B cell (primary cell): ENCODE results near the gene ETFA. TPM values are rescaled to one million over a fixed set of nuclear protein-coding genes. Genes with fewer than 3 reads are reported as not detected.

Experiments used
- ATAC-seq: fragments of 200-7000 bp; cut with Tn5 transposase; one replicate; pipeline ENCODE4 v1.10.0; 2021; ENCODE audit warnings: low read depth, mild to moderate bottlenecking, moderate number of reproducible peaks, moderate library complexity
- CTCF ChIA-PET: fragments of 350-600 bp; sonication (Branson Sonifier 250); formaldehyde crosslinking; loops from one replicate; lab custom pipeline; 2021; ENCODE audit warnings: antibody characterized with exemption, inconsistent platforms; lab: Charles Lee
- POLR2A ChIA-PET: fragments of 350-600 bp; sonication (Branson Sonifier 250); formaldehyde crosslinking; loops from one replicate; lab custom pipeline; 2021; ENCODE audit warnings: antibody characterized with exemption; lab: Charles Lee
- DNase-seq: peaks from one replicate; pipeline ENCODE4 v3.0.0; 2013
- H2AFZ ChIP-seq: 2 replicates; pipeline ENCODE4 v1.6.1; 2012; ENCODE audit warnings: mild to moderate bottlenecking, low read depth, low read length; ENCODE audit not compliant: insufficient read depth, poor library complexity, severe bottlenecking
- H3K27ac ChIP-seq, 2 donors: 1 replicate in 1 of 2; 2 replicates in 1 of 2; pipeline ENCODE4 v1.5.1; 2012 to 2013; ENCODE audit warnings: low read length in 2 of 2, mild to moderate bottlenecking in 2 of 2, moderate library complexity in 1 of 2
- H3K27me3 ChIP-seq, 4 experiments: fragments of 200-600 bp in 1 of 4; sonication (generic) in 1 of 4; replicated peaks in 1 of 4; 1 replicate in 2 of 4; 2 replicates in 2 of 4; pipeline versions ENCODE4 v1.6.1 to v1.7.0; 2013 to 2016; ENCODE audit warnings: low read length in 3 of 4, mild to moderate bottlenecking in 2 of 4, mixed read lengths in 1 of 4, moderate library complexity in 1 of 4; ENCODE audit not compliant: insufficient read depth in 4 of 4, control insufficient read depth in 3 of 4; ENCODE audit errors: control extremely low read depth in 1 of 4
- H3K36me3 ChIP-seq, 2 experiments: replicated peaks in 1 of 2; 1 replicate in 1 of 2; 2 replicates in 1 of 2; pipeline versions ENCODE4 v1.6.1 to v1.7.1; 2013; ENCODE audit warnings: low read length in 1 of 2; ENCODE audit not compliant: insufficient read depth in 2 of 2, control insufficient read depth in 1 of 2; ENCODE audit errors: control extremely low read depth in 1 of 2, extremely low read depth in 1 of 2
- H3K4me1 ChIP-seq, 2 donors: fragments of 200-600 bp in 1 of 2; sonication (generic) in 1 of 2; 1 replicate in 1 of 2; 2 replicates in 1 of 2; pipeline versions ENCODE4 v1.5.1 to v1.6.1; 2013 to 2017; ENCODE audit warnings: low read length in 2 of 2; ENCODE audit not compliant: control insufficient read depth in 2 of 2, insufficient read depth in 2 of 2
- H3K4me2 ChIP-seq: replicated peaks from 2 replicates; pipeline ENCODE3; 2012; ENCODE audit warnings: mild to moderate bottlenecking, low read depth, low read length; ENCODE audit not compliant: poor library complexity, severe bottlenecking
- H3K4me3 ChIP-seq, 5 experiments: fragments of 200-600 bp in 1 of 5; sonication (generic) in 1 of 5; 1 replicate in 3 of 5; 2 replicates in 2 of 5; pipeline versions ENCODE4 v1.5.1 to v1.7.0; 2011 to 2016; ENCODE audit warnings: low read length in 4 of 5, mild to moderate bottlenecking in 4 of 5, low read depth in 2 of 5, control low read depth in 1 of 5, moderate library complexity in 1 of 5; ENCODE audit not compliant: insufficient read depth in 1 of 5; ENCODE audit errors: control extremely low read depth in 1 of 5, extremely low read depth in 1 of 5
- H3K79me2 ChIP-seq: fragments of 200-600 bp; sonication (generic); one replicate; pipeline ENCODE4 v1.6.0; 2016; ENCODE audit warnings: low read length; ENCODE audit not compliant: control insufficient read depth, insufficient read depth
- H3K9ac ChIP-seq: fragments of 200-600 bp; sonication (generic); 2 replicates; pipeline ENCODE4 v1.6.1; 2017; ENCODE audit warnings: mild to moderate bottlenecking, low read length, moderate library complexity
- H3K9me3 ChIP-seq, 3 donors: one replicate each; pipeline versions ENCODE4 v1.6.1 to v1.7.1; 2013; ENCODE audit warnings: low read length in 2 of 3; ENCODE audit not compliant: control insufficient read depth in 2 of 3, insufficient read depth in 1 of 3; ENCODE audit errors: control extremely low read depth in 1 of 3
- H4K20me1 ChIP-seq: 2 replicates; pipeline ENCODE4 v1.6.0; 2012; ENCODE audit warnings: mild to moderate bottlenecking, low read length; ENCODE audit not compliant: insufficient read depth, control insufficient read depth, poor library complexity, severe bottlenecking
- H3K27ac Mint-ChIP-seq: one replicate; pipeline ENCODE4 v1.8.0; 2021; ENCODE audit warnings: mixed read lengths
- H3K27me3 Mint-ChIP-seq: one replicate; pipeline ENCODE4 v1.8.0; 2021; ENCODE audit warnings: mixed read lengths
- H3K4me1 Mint-ChIP-seq: one replicate; pipeline ENCODE4 v1.8.0; 2021; ENCODE audit warnings: mixed read lengths
- H3K4me3 Mint-ChIP-seq: one replicate; pipeline ENCODE4 v1.8.0; 2021; ENCODE audit warnings: mixed read lengths
- H3K9me3 Mint-ChIP-seq: one replicate; pipeline ENCODE4 v1.8.0; 2022; ENCODE audit warnings: mixed read lengths; ENCODE audit not compliant: insufficient read depth
- EZH2 ChIP-seq: IDR thresholded peaks from 2 replicates; pipeline ENCODE4 v1.6.1; 2012; ENCODE audit warnings: borderline replicate concordance, low read depth, mild to moderate bottlenecking, moderate library complexity, low read length; ENCODE audit not compliant: insufficient read depth, poor library complexity, severe bottlenecking
- WGBS: methylation state at CpG from one replicate; pipeline ENCODE4 v1.1.5; 2013; ENCODE audit warnings: missing lambda C conversion rate; ENCODE audit not compliant: insufficient coverage; 5-methylcytosine and 5-hydroxymethylcytosine counted together
- intact Hi-C: fragments of 100-400 bp; cut with micrococcal nuclease; formaldehyde crosslinking; loops from one replicate; pipeline ENCODE4 v1.10.0; 2022
- polyA plus RNA-seq: library from polyadenylated mRNA; depleted of rRNA; stranded (reverse); fragments of >200 nt; gene quantifications from 2 replicates; pipeline ENCODE4 v1.2.3, GENCODE V29; 2012
- total RNA-seq, 2 donors: library from RNA; stranded (reverse); fragments of 120-200 nt in 1 of 2; gene quantifications; 1 replicate in 1 of 2; 2 replicates in 1 of 2; pipeline versions ENCODE4 v1.2.3 to v1.2.4, GENCODE V29; 2013 to 2022
- TF ChIP-seq, protein P1 (sequence below): fragments of 200-600 bp; IDR thresholded peaks from one replicate; pipeline ENCODE4 v1.8.0; 2022; ENCODE audit warnings: antibody characterized with exemption, mild to moderate bottlenecking

Gene ETFA
- total and polyA plus RNA-seq, 2 donors (not counting 1 experiment from before 2014, with no cell fraction given), result 34.9 to 68.8 TPM

DNA sequence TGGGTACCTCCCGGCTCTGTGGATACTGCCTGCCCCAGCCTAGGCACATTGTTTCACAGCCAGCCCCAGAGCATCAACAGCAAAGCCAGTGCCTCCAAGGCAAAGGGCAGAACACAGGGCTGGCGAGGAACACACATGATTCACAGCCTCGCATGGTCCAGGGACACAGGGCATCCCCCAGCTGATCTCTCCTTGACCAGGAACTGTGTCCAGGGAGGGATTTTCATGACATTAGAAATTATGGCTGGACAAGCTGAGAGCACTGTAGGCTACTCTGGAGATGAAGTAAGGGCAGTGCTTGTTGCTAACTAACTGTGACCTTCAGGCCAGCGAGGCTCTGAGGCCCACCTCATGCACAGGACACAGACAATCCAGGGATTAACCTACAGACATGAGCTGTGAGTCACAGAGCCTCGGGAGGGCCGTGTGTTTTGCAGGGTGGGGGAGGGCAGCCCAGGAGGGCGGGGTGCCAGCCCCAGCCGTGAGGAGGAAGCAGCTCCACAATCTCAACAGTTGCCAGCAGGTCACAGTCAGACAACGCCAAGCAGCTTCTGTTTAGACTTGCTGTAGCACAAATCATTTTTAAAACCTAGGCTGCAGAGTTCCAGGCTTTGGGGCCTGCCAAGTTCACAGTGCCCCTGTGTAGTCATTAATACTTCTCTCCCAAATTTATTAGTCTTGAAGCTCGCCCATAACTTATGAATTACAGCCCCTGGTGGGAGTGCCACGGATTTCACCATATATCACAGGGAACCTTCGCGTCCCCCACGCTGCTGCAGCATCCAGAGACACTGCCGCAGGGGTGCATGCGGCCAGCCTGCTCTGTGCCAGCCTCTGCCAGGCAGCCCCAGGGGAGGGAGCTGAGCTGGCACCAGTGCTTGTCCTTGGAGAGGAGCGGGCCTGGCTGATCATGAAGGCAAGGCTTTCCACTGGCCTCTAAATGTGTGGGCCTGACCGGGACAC lies 114.7 kb downstream of the ETFA start:
- Mint-ChIP-seq H3K27me3 (no peaks in the 10 kb centered on the region), H3K9me3 (no peaks in the 10 kb centered on the region), H3K27ac (peak overlapping the region; percentile 43), H3K4me3 (peak overlapping the region; percentile 29), H3K4me1 (peaks cover 20% of the 10 kb centered on the region)
- Histone ChIP-seq H3K4me2 (peak overlapping the region; percentile 44), H2AFZ (no peak overlapping the region), H3K4me3 (no peak overlapping the region), H3K9me3 (peaks cover 0 to 2% (median 0%) of the 10 kb centered on the region in 3 donors), H3K79me2 (no peaks in the 10 kb centered on the region), H3K27ac (peak overlapping the region in 1 of 2 donors; percentile 64), H3K36me3 (no peaks in the 10 kb centered on the region), H3K9ac (no peak overlapping the region), H3K27me3 (peaks cover 0 to 8% (median under 1%) of the 10 kb centered on the region in 4 experiments), H4K20me1 (no peaks in the 10 kb centered on the region), H3K4me1 (peaks cover 2 to 20% of the 10 kb centered on the region in 2 donors)
- ATAC-seq (peak; percentile 70), DNase-seq (no peak)
- WGBS, result 70% methylated on average over 18 of the region's 18 CpGs
- TF ChIP-seq, protein P1, sequence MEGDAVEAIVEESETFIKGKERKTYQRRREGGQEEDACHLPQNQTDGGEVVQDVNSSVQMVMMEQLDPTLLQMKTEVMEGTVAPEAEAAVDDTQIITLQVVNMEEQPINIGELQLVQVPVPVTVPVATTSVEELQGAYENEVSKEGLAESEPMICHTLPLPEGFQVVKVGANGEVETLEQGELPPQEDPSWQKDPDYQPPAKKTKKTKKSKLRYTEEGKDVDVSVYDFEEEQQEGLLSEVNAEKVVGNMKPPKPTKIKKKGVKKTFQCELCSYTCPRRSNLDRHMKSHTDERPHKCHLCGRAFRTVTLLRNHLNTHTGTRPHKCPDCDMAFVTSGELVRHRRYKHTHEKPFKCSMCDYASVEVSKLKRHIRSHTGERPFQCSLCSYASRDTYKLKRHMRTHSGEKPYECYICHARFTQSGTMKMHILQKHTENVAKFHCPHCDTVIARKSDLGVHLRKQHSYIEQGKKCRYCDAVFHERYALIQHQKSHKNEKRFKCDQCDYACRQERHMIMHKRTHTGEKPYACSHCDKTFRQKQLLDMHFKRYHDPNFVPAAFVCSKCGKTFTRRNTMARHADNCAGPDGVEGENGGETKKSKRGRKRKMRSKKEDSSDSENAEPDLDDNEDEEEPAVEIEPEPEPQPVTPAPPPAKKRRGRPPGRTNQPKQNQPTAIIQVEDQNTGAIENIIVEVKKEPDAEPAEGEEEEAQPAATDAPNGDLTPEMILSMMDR, result no peak
- TF ChIP-seq EZH2, result no peak
- intact Hi-C loops, result no loop called here
- POLR2A ChIA-PET, result interaction anchor here (0.8 kb wide), 1 partner anchor 117 kb away, joined by 3 read pairs; no protein-coding TSS in a partner anchor
- CTCF ChIA-PET, result no interaction called here
